Activated naive CD4-positive, alpha-beta T cell treated with anti-CD3 and anti-CD28 coated beads, Interleukin-2, amount 50 U/mL, for 16 hours (primary cell): ENCODE measurements around the gene NHERF2.

Experiments
- DNase-seq: peaks from one replicate; pipeline ENCODE4 v3.0.0-alpha.2; 2020

NHERF2 gene

DNA sequence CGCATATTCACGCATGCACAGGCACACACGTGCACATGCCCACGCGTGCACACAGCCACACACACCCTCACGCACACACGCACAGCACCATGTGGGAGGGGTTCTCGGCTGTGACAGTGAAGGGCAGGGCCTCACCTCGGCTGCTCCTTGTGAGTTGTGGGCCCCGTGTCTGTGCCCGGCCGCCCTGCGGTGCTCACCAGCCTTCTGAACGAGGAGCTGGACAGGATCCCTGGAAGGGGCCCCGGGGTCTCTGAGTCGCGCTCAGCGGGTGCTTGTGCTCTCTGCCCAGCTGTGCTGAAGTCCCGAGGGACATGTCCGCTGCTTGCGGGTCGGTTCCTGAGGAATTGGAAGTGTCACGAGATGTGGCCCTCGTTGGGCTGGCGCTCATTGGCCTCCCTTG, 37.2 kb downstream of the NHERF2 start:
- DNase-seq, result no peak

DNA sequence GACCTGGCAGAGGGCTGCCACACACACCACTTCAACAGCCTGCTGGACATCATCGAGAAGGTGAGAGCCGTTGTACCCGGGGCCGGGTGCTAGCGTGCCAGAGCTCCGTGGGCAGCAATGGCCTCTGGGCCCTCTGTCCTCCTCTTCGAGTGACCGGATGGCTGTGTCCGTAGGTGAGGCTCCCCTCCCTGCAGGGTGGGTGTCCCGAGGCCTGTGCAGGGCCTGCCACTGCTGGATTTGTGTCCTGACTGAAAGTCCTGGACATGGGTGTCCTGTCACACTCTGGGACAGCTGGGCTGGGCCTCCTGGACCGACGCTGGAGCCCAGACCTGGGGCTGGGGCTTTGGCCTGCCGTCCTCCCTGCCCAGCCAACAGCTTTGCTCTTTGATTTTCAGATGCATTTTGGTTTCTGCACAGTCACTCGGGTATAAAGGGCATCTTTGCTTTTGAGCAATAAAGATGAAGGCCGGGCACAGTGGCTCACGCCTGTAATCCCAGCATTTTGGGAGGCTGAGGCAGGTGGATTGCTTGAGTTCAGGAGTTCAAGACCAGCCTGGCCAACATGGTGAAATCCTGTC, 37.8 kb downstream of the NHERF2 start:
- no peak for DNase-seq

DNA sequence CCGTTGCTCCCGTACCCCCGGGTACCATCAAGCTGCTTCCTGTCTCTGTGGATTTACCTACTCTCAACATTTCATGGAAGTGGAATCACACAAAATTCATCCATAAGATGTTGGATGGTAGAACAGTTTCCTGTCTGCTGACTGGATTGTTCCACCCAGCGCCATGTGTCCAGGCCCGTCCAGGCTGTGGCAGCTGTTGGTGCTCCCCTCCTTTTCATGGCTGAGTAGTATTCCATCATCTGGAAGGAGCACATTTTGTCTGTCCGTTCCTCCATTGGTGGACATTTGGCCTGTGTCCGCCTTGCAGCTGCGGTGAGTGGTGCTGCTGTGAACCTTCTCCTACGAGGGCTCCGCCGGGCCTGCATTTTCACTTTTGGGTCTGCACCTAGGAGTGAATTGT, 39.4 kb downstream of the NHERF2 start:
- no peak for DNase-seq

DNA sequence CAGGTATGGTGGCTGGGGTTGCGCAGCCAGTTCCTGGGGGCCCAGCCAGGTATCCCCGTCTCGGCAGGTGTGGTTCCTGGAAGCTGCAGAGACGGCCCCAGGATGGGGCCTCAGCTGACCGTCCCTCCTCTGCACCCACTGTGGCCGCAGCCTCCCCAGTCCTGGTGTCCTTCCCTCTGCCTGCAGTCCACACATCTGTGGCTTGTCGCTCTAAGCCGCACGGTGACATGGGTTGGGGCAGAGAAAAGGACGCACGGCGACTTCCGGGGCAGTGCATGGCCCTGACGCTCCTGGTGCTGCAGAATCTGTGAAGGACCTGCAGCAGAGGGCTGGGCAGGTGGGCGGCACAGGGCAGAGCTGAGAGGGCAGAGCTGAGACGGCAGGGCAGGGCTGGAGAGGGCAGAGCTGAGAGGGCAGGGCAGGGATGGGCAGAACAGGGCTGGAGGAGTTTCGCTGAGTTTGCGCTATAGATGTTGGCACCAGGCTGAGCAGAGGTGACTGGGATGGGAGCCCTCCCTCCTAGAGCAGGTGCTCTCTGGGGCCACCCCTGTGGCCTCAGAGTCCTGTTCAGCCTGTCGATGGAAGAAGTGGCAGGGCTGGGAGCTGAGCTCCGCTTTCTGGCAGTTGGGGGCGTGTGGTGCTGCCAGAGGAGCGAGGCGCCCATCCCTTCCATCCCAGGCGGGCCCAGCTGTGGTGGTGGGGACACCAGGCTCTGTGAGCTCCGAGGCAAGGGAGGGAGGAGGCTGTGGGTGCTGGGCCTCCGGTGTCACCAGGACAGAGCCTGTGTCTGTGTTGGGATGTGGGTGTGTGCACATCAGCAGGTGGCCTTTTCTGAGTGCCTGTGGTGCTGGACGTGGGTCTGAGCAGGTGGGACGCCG, 44.1 kb downstream of the NHERF2 start:
- DNase-seq, result no peak

DNA sequence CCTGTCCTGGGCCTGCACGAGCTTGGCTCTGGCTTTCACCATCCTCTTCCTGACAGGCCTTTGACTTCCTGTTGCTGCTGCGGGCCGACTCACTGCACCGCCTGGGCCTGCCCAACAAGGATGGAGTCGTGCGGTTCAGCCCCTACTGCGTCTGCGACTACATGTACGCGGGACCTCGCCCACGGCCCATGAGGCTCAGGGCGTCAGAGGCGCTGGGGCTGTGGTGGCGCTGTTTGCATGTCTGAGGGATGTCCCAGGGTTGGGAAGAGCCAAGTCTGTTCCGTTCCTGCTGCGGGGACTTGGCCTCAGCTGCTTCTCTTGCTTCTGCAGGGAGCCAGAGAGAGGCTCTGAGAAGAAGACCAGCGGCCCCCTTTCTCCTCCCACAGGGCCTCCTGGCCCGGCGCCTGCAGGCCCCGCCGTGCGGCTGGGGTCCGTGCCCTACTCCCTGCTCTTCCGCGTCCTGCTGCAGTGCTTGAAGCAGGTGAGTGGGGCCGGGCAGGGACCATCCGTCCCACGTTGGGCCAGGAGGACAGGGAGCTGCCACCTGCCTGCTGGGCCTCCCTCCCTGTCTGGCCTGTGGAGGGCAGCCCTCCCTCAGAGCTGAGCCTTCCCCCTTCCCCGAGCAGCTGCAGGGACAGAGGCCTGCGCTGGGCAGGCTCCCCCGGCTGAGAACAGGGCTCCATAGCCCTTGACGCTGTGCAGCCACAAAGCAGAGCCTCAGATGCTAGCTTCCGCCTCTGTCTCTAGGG, 44.9 kb downstream of the NHERF2 start:
- DNase-seq, result no peak

DNA sequence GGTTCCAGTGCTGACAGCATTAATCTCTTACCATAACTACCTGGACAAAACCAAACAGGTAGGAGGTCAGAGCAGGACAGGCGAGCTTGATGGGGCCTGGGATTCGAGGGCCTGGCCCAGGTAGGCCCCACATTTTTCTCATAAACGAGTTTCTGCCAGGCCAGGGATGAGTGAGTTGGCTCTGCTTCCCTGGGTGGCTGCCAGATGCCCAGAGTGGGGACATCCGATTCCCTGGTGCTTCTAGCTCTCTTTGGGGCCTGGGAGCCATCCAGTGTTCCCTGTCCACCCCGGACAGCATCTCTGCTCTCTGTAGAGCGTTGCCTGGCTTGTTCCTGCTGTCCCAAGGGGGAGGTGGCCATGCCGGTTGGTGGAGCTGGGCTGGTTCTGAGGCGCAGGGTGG, 46.2 kb downstream of the NHERF2 start:
- DNase-seq, result no peak

DNA sequence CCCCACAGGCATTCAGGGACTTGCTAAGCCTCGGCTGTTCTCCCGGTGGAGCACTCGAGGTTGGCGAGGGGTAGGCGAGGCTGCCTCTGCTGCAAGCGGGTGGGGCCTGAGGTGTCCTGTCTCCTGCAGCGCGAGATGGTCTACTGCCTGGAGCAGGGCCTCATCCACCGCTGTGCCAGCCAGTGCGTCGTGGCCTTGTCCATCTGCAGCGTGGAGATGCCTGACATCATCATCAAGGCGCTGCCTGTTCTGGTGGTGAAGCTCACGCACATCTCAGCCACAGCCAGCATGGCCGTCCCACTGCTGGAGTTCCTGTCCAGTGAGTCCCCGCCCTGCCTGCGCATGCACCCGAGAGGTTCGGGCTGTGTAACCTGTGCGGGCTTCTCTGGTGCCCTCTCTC, 47.4 kb downstream of the NHERF2 start:
- no peak for DNase-seq

DNA sequence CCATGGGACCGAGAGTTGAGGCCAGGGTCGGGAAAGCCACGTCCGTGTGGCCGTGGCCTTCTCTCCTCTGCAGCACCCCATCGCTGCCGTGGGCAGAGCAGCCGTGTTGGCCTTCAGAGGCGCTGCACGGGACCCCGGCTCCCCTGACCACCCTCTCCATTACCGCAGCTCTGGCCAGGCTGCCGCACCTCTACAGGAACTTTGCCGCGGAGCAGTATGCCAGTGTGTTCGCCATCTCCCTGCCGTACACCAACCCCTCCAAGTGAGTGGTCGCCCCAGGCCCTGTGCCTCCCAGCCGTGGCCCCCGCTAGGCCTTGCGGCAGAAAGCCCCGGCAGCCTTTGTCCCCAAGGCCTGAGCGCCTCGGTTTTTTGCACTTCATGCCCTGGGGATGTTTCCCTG, 48.9 kb downstream of the NHERF2 start:
- no peak for DNase-seq

DNA sequence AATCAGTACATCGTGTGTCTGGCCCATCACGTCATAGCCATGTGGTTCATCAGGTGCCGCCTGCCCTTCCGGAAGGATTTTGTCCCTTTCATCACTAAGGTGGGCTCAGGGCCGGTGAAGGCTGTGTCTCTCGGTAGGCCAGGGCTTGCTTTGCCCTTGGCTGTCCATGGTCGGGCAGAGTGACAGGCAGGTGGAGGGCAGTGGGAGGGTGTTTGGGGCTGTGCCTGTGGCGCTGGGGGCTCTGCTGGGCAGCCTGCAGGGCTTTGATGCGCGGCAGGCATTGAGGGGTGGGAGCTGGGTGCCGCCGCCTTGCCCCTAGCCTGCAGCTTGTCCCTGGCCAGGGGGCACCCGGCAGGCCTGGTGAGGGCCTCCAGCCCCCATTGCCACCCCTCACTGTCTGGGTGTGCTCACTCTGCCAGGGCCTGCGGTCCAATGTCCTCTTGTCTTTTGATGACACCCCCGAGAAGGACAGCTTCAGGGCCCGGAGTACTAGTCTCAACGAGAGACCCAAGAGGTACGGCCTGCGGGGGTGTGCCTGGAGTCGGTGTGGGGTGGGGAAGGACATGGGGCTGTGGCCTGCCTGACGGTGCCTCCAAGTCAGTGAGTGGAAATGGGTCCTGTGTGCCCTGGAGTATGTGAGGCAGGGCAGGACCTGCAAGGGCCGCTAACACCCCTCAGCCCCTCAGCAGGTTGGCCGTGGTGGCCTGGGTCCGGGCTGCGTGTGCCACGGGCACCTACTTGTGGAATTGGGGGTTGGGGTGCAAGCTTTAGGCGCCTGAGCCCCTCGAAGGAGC, 49.6 kb downstream of the NHERF2 start:
- DNase-seq, result no peak

DNA sequence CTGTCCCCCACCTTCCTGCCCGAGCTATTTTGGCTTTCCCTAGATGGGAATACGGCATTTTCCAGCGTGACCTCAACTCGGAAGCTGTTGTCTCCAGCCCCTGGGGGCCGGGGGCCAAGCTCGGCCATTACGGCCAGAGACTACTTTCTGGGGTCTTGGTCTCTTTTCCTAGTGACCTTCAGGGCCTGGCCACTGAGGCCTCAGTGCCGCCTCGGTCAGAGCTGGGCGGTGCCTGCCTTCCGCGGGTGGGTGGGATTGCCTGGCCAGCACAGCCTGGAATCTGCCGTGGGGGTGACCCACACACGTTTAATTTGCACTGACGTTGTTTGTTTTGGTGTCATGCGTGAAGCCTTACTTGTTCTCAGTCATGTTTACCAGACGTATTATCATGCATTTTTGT, 50.3 kb downstream of the NHERF2 start:
- DNase-seq, result no peak

DNA sequence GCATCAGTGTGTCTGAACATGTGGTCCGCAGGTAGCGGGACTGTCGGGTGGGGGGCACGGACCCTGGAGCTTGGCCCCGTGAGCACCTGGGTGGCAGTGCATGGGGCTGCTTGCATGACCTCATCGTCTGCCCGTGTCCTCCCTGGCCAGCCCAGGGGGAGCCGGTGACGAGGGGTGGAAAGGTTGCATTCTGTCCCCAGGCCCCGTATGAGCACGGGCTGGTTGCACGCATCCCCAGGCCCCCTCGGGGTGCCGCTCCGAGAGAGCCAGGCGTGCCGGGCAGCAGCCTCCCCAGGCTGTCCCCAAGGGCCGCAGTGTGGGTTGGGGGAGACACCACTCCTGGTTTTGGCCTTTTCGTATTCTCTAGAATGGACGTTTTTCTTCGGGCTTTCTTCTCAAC, 51.0 kb downstream of the NHERF2 start:
- no peak for DNase-seq

DNA sequence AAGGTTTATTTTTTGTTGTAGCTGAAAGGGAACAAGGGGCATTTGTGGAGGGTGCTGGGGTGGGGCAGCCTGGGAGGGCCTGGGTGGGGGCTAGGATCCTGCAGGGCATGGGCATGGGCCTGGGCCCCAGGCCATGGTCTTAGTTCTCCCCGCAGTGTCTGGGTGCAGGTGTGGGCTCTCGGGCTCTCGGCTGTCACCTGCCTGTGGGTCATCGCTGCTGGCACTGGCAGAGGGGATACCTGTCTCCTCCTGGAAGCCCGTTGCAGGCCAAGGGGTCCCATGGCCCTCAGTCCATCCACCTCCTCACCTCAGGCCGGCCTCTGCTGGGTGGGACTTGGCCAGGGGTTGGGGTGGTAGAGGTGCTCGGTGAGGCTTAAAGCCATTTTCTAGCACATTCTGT, 51.4 kb downstream of the NHERF2 start:
- DNase-seq, result no peak

DNA sequence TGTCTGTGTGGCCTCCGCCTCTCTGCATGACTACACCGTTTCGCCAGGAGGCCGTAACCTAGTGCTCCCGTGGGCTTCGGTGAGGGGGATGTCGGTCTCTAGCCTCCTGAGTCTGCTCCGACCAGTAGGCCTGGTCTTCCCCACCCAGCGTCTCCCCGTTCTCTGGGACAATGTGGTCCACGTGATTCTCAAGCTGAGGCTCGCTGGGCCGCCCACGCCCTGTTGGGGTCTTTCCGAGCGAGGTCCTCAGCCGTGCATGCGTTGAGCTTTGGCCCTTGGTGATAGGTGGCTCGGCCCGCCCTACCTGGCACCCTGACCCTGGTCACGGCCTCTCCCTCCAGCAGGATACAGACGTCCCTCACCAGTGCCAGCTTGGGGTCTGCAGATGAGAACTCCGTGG, 52.0 kb downstream of the NHERF2 start:
- DNase-seq, result no peak

DNA sequence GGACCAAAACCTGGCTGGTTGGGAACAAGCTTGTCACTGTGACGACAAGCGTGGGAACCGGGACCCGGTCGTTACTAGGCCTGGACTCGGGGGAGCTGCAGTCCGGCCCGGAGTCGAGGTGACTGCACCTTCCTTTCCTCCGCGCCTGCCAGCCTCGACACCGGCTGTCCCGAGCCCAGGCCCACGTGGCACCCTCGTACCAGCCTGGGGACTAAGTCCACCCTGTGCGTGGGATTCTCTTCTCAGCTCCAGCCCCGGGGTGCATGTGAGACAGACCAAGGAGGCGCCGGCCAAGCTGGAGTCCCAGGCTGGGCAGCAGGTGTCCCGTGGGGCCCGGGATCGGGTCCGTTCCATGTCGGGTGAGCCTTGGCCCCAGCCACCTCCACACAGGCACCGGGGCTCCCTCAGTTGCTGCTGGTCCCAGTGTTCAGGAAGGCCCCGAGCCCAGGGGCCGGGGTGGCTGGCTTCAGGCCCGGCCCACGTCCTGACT, 52.7 kb downstream of the NHERF2 start:
- no peak for DNase-seq

DNA sequence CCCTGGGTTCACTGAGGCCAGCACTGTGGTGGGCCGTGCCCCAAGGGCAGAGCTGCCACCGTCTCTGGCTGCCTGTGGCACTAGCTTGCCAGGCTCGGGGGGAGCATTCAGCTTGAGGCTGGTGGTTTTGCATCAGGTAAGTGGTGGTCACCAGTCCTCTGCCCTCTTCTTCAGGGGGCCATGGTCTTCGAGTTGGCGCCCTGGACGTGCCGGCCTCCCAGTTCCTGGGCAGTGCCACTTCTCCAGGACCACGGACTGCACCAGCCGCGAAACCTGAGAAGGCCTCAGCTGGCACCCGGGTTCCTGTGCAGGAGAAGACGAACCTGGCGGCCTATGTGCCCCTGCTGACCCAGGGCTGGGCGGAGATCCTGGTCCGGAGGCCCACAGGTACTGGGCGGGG, 53.3 kb downstream of the NHERF2 start:
- DNase-seq, result no peak

DNA sequence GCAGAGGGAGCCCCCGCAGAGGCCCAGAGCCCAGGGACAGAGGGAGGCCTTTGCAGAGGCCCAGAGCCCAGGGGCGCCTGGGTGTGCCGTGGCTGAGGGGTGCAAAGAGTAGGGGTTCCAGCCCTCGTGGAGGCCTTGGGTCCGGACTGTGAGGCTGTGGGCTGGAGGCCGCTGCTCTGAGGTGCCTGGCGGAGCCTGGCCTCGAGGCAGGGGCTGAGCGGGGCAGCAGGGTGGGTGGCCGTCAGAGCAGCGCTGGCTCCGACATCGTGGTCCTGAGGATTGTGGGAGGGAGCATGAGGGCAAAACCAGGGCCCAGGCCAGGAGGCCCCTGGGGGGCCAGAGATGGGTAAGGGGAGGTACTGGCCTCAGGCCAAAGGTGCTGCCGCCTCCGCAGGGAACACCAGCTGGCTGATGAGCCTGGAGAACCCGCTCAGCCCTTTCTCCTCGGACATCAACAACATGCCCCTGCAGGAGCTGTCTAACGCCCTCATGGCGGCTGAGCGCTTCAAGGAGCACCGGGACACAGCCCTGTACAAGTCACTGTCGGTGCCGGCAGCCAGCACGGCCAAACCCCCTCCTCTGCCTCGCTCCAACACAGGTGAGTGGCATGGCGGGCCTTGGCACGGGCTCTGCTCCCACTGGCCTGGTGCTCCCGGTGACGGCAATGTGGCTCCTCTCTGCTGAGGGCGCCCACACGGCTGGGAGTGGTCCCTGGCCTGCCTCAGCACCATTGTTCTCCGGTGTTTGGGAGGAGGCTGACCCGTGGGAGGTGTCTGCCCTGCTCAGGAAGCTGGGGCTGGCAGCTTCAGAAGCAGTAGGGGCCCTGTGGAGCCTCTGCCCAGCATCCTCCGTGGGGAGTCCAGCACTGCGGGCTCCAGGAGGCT, 54.7 kb downstream of the NHERF2 start:
- no peak for DNase-seq

DNA sequence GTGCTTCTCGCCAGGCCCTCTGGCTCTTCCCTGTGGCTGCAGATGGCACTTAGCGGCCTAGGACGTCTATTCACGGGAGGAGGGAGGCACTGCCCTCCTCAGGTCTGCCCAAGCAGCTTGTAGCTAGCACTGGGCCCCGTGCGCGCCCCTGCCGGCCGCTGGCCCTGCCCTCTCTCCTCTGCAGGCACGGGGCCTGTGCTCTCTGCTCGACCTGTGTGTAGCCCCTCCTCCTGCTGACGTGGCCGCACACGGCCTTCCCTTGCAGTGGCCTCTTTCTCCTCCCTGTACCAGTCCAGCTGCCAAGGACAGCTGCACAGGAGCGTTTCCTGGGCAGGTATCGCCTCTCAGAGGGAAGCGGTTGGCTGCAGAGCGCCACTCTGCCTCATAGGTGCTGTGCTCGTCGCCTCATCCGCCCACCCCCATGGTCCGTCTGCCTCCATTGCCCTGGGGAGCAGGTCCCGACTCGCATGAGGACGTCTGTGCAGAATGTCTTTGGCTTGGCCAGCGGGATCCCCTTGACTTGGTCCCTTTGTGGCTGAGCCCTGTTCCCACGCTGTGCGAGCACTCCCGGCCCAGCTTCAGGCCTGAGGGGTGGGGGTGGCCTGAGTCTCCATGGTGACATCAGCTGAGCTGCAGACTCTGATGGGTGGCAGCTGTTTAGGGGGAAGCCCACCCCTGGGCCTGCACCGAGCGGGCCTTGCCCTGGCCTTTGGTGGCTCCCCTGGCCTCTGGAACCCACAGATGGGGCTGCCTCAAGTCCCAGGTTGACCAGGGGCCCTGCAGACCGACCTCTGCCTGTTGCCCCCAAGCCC, 55.7 kb downstream of the NHERF2 start:
- DNase-seq, result no peak

DNA sequence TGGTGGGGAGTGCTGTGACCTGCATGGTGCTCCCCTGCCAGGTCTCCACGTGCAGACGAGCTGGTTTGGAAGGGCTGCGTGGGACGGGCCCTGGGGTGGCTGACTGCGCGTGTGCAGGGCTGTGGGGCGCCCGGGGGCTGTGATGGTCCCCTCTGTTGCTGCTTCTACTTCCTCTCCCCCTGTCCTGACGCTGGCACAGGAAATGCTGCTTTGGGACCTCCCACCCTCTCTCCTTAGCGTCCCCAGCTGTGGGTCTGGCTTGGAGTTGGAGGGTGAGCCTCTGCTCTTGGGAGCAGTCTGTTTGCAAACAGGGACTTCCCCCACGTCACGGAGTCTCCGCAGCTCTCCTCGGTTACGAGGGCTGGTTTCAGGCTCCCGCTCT, 56.3 kb downstream of the NHERF2 start:
- no peak for DNase-seq

DNA sequence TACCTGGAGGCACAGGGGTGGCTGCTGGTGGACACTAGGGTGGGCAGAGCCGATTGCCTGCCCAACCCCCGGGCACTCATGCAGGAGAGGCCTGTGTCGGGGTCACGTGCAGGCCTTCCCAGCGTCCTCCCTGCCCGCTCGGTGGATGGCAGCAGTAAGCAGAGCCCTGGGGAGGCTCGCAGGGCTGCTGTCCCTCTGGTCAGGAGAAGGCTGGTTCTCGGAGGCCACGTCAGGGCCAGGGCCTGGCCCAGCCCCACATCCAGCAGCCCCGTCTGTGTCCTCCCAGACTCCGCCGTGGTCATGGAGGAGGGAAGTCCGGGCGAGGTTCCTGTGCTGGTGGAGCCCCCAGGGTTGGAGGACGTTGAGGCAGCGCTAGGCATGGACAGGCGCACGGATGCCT, 56.7 kb downstream of the NHERF2 start:
- no peak for DNase-seq

DNA sequence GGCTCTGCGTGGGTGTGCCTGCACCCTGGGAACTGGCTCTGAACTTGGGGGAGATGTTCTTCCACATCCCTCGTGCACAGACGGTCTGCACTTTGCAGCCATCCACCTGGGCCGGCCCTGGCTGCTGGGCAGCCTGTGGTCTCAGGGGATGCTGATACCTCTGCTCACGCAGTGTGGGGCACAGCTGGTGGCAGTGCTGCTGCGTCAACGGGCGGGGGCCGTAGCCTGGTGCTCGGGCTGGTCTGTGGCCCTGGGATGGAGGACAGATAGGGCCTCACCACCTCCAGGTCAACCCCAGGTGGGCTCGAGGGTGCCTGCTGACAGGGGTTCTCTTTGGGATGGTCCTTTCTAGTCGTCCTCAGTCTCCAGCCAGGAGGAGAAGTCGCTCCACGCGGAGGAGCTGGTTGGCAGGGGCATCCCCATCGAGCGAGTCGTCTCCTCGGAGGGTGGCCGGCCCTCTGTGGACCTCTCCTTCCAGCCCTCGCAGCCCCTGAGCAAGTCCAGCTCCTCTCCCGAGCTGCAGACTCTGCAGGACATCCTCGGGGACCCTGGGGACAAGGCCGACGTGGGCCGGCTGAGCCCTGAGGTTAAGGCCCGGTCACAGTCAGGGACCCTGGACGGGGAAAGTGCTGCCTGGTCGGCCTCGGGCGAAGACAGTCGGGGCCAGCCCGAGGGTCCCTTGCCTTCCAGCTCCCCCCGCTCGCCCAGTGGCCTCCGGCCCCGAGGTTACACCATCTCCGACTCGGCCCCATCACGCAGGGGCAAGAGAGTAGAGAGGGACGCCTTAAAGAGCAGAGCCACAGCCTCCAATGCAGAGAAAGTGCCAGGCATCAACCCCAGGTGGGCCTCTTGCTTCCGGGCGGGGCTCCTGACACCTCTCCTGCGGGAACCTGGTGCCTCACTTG, 57.4 kb downstream of the NHERF2 start:
- DNase-seq, result no peak
